Measurements from ENCODE around the gene OR2S2.

The OR2S2 gene

GRCh38 chr9:35962126-35962906 lies 4.4 kb upstream of the OR2S2 start:
- no peak for DNase-seq (ENCODE audit: low read depth)
- TF ChIP-seq, protein P1, sequence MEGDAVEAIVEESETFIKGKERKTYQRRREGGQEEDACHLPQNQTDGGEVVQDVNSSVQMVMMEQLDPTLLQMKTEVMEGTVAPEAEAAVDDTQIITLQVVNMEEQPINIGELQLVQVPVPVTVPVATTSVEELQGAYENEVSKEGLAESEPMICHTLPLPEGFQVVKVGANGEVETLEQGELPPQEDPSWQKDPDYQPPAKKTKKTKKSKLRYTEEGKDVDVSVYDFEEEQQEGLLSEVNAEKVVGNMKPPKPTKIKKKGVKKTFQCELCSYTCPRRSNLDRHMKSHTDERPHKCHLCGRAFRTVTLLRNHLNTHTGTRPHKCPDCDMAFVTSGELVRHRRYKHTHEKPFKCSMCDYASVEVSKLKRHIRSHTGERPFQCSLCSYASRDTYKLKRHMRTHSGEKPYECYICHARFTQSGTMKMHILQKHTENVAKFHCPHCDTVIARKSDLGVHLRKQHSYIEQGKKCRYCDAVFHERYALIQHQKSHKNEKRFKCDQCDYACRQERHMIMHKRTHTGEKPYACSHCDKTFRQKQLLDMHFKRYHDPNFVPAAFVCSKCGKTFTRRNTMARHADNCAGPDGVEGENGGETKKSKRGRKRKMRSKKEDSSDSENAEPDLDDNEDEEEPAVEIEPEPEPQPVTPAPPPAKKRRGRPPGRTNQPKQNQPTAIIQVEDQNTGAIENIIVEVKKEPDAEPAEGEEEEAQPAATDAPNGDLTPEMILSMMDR (IDR thresholded peaks at IDR 0.05; ENCODE audit: low read depth, low read length, missing control alignments) = no peak
- no peak overlapping the region for H3K4me3 ChIP-seq (ENCODE audit: low read depth, low read length)

- no peak for DNase-seq (ENCODE audit: low read depth)
- TF ChIP-seq, protein P1 (IDR thresholded peaks at IDR 0.05; ENCODE audit: low read depth, low read length, missing control alignments) = no peak
- H3K4me3 ChIP-seq (ENCODE audit: low read depth, low read length) = no peak overlapping the region
Observed at GRCh38 chr9:35960039-35960655, 2.2 kb upstream of the OR2S2 start.

GRCh38 chr9:35956651-35957050 lies 1.3 kb downstream of the OR2S2 start:
- no peak for DNase-seq (ENCODE audit: low read depth)
- TF ChIP-seq, protein P1 (IDR thresholded peaks at IDR 0.05; ENCODE audit: low read depth, low read length, missing control alignments) = no peak
- H3K4me3 ChIP-seq (ENCODE audit: low read depth, low read length) = no peak overlapping the region

GRCh38 chr9:35954942-35955546 lies 2.9 kb downstream of the OR2S2 start:
- DNase-seq (ENCODE audit: low read depth) = peak; percentile 49
- TF ChIP-seq, protein P1 (IDR thresholded peaks at IDR 0.05; ENCODE audit: low read depth, low read length, missing control alignments) = peak; percentile 84
- H3K4me3 ChIP-seq (ENCODE audit: low read depth, low read length) = no peak overlapping the region

DNA sequence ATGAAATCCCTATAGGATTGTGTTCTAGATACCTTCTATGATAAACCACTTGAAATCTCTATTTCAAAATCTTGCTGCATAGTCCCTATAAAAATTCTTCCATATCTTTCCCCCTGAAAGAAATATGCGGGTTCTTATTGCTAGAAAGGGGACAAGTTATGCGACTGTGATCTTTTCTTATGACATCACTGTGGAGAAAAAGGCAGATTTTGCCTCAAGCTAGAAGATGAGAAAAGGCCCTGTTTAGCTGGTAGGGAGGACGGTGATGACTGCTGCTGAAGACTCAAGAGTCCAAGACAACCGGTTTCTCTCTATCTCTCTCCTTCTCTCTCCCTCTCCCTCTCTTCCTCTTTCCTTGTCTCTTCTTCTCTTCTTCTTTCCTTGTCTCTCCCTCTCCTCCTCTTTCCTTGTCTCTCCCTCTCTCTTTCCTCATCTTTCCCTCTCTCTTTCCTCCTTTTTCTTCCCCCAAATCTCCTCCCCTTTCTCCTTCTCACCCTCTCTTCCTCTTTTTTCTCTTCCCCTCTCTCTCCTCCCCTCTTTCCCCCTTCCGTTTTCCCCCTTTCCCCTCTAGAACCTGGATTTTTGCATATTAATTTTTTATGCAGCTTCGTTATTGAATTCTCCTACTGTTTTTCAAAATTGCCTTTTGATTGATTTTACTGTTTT lies 5.3 kb downstream of the OR2S2 start:
- no peak overlapping the region for H3K4me3 ChIP-seq (ENCODE audit: low read depth, low read length)
- DNase-seq (ENCODE audit: low read depth) = no peak
- TF ChIP-seq, protein P1 (IDR thresholded peaks at IDR 0.05; ENCODE audit: low read depth, low read length, missing control alignments) = no peak

GRCh38 chr9:35951736-35952135 lies 6.2 kb downstream of the OR2S2 start:
- no peak for DNase-seq (ENCODE audit: low read depth)
- TF ChIP-seq, protein P1 (IDR thresholded peaks at IDR 0.05; ENCODE audit: low read depth, low read length, missing control alignments) = no peak
- H3K4me3 ChIP-seq (ENCODE audit: low read depth, low read length) = no peak overlapping the region
